ENCODE data around the gene MATCAP1.

GRCh38 chr16:67202956-67203493, 19.3 kb upstream of the MATCAP1 start:
- TF ChIP-seq POLR2A (IDR thresholded peaks at IDR 0.05; ENCODE audit: extremely low read depth, insufficient read length) (no peak), CTCF (IDR thresholded peaks at IDR 0.05; ENCODE audit: low read depth, low read length) (no peak), MYC (IDR thresholded peaks at IDR 0.05; ENCODE audit: low read depth, low read length) (no peak)

Data from NB4 (cell line).